Activated naive CD8-positive, alpha-beta T cell treated with anti-CD3 and anti-CD28 coated beads for 36 hours (primary cell): Measurements from ENCODE around the gene OLA1. TPM values are rescaled to one million over a fixed set of nuclear protein-coding genes. Genes with fewer than 3 reads are reported as not detected.
A peak's percentile ranks its signal among the peaks of the same experiment; 100 is the strongest.

Experiments
- DNase-seq: peaks from one replicate; pipeline ENCODE4 v3.0.0; 2021
- H3K27ac Mint-ChIP-seq: one replicate; pipeline ENCODE4 v1.8.0; 2022; ENCODE audit warnings: mild to moderate bottlenecking, moderate library complexity, mixed read lengths
- H3K27me3 Mint-ChIP-seq: one replicate; pipeline ENCODE4 v1.8.0; 2022; ENCODE audit warnings: mild to moderate bottlenecking, mixed read lengths
- H3K36me3 Mint-ChIP-seq: one replicate; pipeline ENCODE4 v1.8.0; 2021; ENCODE audit warnings: mild to moderate bottlenecking, mixed read lengths
- H3K4me1 Mint-ChIP-seq: one replicate; pipeline ENCODE4 v1.8.0; 2021; ENCODE audit warnings: mixed read lengths
- H3K4me3 Mint-ChIP-seq: one replicate; pipeline ENCODE4 v1.8.0; 2022; ENCODE audit warnings: mild to moderate bottlenecking, moderate library complexity, mixed read lengths
- H3K9me3 Mint-ChIP-seq: one replicate; pipeline ENCODE4 v1.8.0; 2022; ENCODE audit warnings: mixed read lengths
- total RNA-seq, 2 experiments: library from RNA; stranded (reverse); gene quantifications; one replicate each; pipeline ENCODE4 v1.2.3, GENCODE V29; 2021

OLA1 gene
- total RNA-seq, 2 experiments from 2014 or later: 161 to 166 TPM

DNA sequence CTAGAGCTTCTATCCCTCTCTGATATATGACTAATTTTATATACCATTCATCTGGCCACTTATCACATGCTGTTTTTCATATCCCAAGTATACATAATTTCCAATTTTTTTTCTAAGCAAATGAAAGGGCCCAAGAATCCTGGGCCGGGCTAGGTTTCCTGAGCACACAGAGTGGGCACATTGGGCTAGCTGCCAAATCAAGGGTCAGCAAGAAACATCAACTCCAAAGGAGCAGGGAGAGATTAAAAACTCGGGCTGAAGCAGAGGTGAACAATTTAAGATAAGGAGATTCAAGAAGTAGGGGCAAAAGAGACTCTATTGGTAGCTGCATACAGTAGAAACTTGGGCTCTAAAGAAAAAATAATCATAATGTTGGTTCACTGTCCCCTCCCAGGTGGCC, 39.0 kb downstream of the OLA1 start:
- Mint-ChIP-seq H3K4me3 (no peak overlapping the region), H3K4me1 (no peaks in the 10 kb centered on the region), H3K27me3 (no peaks in the 10 kb centered on the region), H3K36me3 (peaks cover 10% of the 10 kb centered on the region), H3K9me3 (no peaks in the 10 kb centered on the region), H3K27ac (no peak overlapping the region)
- DNase-seq: no peak

GRCh38 chr2:174208026-174208425, 40.3 kb downstream of the OLA1 start:
- Mint-ChIP-seq H3K9me3 (no peaks in the 10 kb centered on the region), H3K27me3 (no peaks in the 10 kb centered on the region), H3K4me3 (no peak overlapping the region), H3K27ac (no peak overlapping the region), H3K4me1 (no peaks in the 10 kb centered on the region), H3K36me3 (peaks cover 14% of the 10 kb centered on the region)
- DNase-seq: no peak

GRCh38 chr2:174205562-174205961, 42.8 kb downstream of the OLA1 start:
- H3K27ac Mint-ChIP-seq: no peak overlapping the region
- H3K4me1 Mint-ChIP-seq: no peaks in the 10 kb centered on the region

DNA sequence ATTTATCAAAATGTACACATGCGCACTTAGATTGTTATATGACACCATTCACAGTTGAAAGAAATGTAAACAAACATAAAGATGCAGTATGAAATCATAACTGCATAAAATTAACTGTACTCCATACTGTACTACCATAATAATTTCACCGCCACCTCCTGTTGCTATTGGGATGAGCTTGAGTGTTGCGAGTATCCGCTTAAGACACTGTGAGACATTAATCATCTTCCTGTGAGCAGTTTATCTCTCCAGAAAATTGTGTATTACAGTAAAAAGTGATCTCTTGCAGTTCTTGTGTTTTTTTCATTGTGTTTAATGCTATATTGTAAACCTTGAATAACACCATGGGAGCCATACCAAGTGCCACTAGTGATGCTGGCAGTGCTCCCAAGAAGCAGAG, 46.1 kb downstream of the OLA1 start:
- no peak overlapping the region for H3K4me3 Mint-ChIP-seq
- H3K9me3 Mint-ChIP-seq: no peaks in the 10 kb centered on the region
- H3K36me3 Mint-ChIP-seq: peaks cover 12% of the 10 kb centered on the region
- H3K27ac Mint-ChIP-seq: no peak overlapping the region
- no peak for DNase-seq
- no peaks in the 10 kb centered on the region for H3K27me3 Mint-ChIP-seq
- H3K4me1 Mint-ChIP-seq: no peaks in the 10 kb centered on the region

More at GRCh38 chr2:174205562-174205961, 42.8 kb downstream of the OLA1 start:
- H3K36me3 Mint-ChIP-seq: peaks cover 20% of the 10 kb centered on the region
- H3K27me3 Mint-ChIP-seq: no peaks in the 10 kb centered on the region
- H3K4me3 Mint-ChIP-seq: no peak overlapping the region
- H3K9me3 Mint-ChIP-seq: no peaks in the 10 kb centered on the region
- no peak for DNase-seq

DNA sequence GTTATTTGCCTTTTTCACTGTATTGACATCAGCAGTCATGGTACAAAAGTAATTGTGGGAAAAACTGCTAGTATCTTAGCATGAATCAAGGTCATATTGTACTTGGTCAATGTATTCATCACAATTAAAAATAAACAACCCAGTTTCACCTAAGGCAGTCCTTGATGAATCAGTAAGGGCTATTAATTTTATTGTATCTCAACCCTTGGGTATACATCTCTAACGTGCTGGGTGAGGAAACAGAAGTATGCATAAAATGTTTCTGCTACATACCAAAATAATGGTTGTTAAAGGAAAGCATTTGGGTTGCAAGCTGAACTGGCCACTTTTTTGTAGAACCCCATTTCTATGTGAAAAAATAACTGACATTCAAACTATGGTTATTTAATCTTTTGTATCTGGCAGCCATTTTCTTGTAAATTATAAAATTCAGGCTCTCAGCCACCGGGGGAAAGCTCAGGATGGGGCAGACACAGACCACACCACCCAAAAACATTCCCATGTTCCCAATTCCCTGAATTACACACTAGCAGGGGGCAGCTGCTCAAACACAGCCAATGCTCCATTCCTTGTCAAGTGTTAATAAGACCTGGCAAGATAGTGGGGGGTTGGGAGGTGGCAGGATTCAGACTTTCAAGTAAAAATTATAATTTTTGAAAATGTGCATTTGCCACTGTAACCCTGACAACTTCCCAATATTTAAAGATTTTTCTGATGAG, 49.3 kb downstream of the OLA1 start:
- no peak overlapping the region for H3K27ac Mint-ChIP-seq
- no peaks in the 10 kb centered on the region for H3K9me3 Mint-ChIP-seq
- no peaks in the 10 kb centered on the region for H3K4me1 Mint-ChIP-seq
- no peaks in the 10 kb centered on the region for H3K27me3 Mint-ChIP-seq
- H3K36me3 Mint-ChIP-seq: peaks cover 12% of the 10 kb centered on the region
- H3K4me3 Mint-ChIP-seq: no peak overlapping the region
- DNase-seq: no peak

DNA sequence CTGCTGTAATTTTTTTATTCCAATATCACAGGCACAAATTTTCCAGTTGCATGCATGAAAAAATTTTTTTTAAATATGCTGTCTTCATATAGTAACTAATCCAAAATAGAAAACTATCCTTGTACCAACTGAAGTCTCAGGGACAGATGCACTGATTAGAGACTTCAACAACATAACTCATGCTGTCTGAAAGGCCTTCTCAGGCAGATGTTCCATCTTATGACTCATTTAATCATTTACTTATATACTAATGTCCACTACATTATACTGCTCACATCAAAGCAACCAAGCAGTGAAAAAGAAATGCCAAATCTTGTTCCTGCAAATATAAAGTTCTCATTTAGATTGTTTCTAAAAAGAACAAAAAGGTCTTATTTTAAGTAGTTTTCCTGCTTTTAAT, 53.1 kb downstream of the OLA1 start:
- H3K4me1 Mint-ChIP-seq: peaks cover 2% of the 10 kb centered on the region
- no peak for DNase-seq

DNA sequence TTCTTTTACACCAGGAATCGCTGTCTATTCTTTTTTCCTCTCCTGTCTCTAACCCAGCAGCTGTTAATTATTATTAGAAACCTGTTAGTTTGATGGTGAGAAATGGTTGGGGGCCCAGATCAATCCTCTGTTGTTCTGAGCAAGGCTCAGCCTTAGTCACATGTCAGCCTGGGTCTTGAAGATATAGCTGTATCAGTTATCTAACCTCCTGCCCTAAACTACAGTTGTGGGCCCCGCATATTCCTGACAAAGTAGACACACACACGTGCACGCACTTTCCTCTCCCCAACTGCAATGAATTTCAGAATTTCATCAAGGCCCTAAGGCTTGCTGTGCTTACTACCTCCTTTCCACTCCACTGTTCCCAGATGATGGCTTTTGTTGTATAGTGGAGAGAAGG, 54.6 kb downstream of the OLA1 start:
- Mint-ChIP-seq H3K4me1 (peaks cover 8% of the 10 kb centered on the region), H3K36me3 (peaks cover 4% of the 10 kb centered on the region), H3K27me3 (no peaks in the 10 kb centered on the region), H3K27ac (no peak overlapping the region), H3K9me3 (no peaks in the 10 kb centered on the region), H3K4me3 (no peak overlapping the region)
- DNase-seq: no peak

More for the DNA sequence above, 53.1 kb downstream of the OLA1 start:
- H3K9me3 Mint-ChIP-seq: no peaks in the 10 kb centered on the region
- no peak overlapping the region for H3K4me3 Mint-ChIP-seq
- no peaks in the 10 kb centered on the region for H3K27me3 Mint-ChIP-seq
- H3K27ac Mint-ChIP-seq: no peak overlapping the region
- peaks cover 4% of the 10 kb centered on the region for H3K36me3 Mint-ChIP-seq

- H3K4me1 Mint-ChIP-seq: peaks cover 8% of the 10 kb centered on the region
- no peak overlapping the region for H3K27ac Mint-ChIP-seq
- no peaks in the 10 kb centered on the region for H3K27me3 Mint-ChIP-seq
Observed at GRCh38 chr2:174192664-174193063, 55.7 kb downstream of the OLA1 start.

GRCh38 chr2:174191342-174192074, 56.8 kb downstream of the OLA1 start:
- Mint-ChIP-seq H3K9me3 (no peaks in the 10 kb centered on the region), H3K36me3 (peaks cover 19% of the 10 kb centered on the region), H3K4me3 (no peak overlapping the region), H3K27me3 (no peaks in the 10 kb centered on the region), H3K4me1 (peaks cover 8% of the 10 kb centered on the region), H3K27ac (no peak overlapping the region)
- DNase-seq: no peak

More at GRCh38 chr2:174192664-174193063, 55.7 kb downstream of the OLA1 start:
- no peaks in the 10 kb centered on the region for H3K9me3 Mint-ChIP-seq
- no peak for DNase-seq
- H3K4me3 Mint-ChIP-seq: no peak overlapping the region
- peaks cover 9% of the 10 kb centered on the region for H3K36me3 Mint-ChIP-seq

- DNase-seq: no peak
- no peaks in the 10 kb centered on the region for H3K27me3 Mint-ChIP-seq
- H3K9me3 Mint-ChIP-seq: no peaks in the 10 kb centered on the region
- H3K27ac Mint-ChIP-seq: no peak overlapping the region
- H3K36me3 Mint-ChIP-seq: peaks cover 41% of the 10 kb centered on the region
- no peak overlapping the region for H3K4me3 Mint-ChIP-seq
- H3K4me1 Mint-ChIP-seq: peaks cover 17% of the 10 kb centered on the region
Observed at GRCh38 chr2:174184915-174185314, 63.4 kb downstream of the OLA1 start.

GRCh38 chr2:174184504-174184903, 63.8 kb downstream of the OLA1 start:
- Mint-ChIP-seq H3K27ac (no peak overlapping the region), H3K4me1 (peaks cover 14% of the 10 kb centered on the region), H3K27me3 (no peaks in the 10 kb centered on the region), H3K4me3 (no peak overlapping the region), H3K9me3 (no peaks in the 10 kb centered on the region), H3K36me3 (peaks cover 41% of the 10 kb centered on the region)
- DNase-seq: no peak

GRCh38 chr2:174183076-174183475, 65.3 kb downstream of the OLA1 start:
- Mint-ChIP-seq H3K9me3 (no peaks in the 10 kb centered on the region), H3K27me3 (no peaks in the 10 kb centered on the region), H3K36me3 (peaks cover 39% of the 10 kb centered on the region), H3K27ac (no peak overlapping the region), H3K4me1 (peaks cover 11% of the 10 kb centered on the region), H3K4me3 (no peak overlapping the region)
- no peak for DNase-seq

DNA sequence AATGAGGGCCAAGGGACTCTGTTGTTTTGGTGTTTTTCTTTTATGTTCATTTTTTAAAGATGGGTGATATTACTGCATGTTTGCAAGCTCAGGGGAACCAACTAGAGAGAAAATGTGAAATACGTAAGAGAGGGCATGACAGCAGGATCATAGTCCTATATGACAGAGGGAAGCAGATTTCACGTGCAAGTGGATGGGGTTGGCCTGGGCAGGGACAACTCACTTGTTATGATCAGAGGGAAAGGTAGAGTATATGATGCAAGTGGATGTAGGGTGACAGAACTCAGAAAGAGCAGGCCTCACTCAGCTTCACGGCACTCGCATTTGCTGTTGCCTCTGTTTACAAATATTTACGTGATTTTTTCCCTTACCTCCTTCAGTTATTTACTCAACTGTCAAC, 67.0 kb downstream of the OLA1 start:
- no peaks in the 10 kb centered on the region for H3K9me3 Mint-ChIP-seq
- H3K4me1 Mint-ChIP-seq: peaks cover 11% of the 10 kb centered on the region
- H3K36me3 Mint-ChIP-seq: peaks cover 33% of the 10 kb centered on the region
- no peaks in the 10 kb centered on the region for H3K27me3 Mint-ChIP-seq
- H3K27ac Mint-ChIP-seq: peak overlapping the region; percentile 31
- no peak for DNase-seq
- no peak overlapping the region for H3K4me3 Mint-ChIP-seq

DNA sequence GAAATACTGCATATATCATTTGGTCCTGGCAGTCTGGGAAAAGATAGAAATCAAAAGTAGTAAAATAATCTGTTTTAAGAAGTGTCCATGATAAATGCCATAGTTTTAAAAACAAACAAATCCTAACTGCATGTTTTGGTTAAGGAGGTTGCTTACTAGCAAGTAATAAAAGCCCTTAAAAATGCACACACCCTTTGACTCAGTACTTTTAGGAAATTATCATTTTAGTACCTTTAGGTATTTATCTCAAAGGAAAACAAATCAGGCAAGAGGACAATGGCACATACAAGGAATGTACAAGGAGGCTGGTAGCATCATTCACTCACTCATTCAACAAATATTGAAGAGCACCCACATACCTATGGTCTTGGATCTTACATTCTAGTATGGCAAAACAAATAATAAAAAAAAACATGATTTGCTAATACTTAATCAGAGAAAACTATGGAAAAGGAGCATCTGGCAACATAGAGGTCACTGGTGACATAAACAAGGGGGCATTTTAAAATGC, 67.6 kb downstream of the OLA1 start:
- no peak overlapping the region for H3K4me3 Mint-ChIP-seq
- peaks cover 11% of the 10 kb centered on the region for H3K4me1 Mint-ChIP-seq
- no peaks in the 10 kb centered on the region for H3K27me3 Mint-ChIP-seq
- peaks cover under 1% of the 10 kb centered on the region for H3K9me3 Mint-ChIP-seq
- no peak for DNase-seq
- peaks cover 34% of the 10 kb centered on the region for H3K36me3 Mint-ChIP-seq
- H3K27ac Mint-ChIP-seq: no peak overlapping the region

DNA sequence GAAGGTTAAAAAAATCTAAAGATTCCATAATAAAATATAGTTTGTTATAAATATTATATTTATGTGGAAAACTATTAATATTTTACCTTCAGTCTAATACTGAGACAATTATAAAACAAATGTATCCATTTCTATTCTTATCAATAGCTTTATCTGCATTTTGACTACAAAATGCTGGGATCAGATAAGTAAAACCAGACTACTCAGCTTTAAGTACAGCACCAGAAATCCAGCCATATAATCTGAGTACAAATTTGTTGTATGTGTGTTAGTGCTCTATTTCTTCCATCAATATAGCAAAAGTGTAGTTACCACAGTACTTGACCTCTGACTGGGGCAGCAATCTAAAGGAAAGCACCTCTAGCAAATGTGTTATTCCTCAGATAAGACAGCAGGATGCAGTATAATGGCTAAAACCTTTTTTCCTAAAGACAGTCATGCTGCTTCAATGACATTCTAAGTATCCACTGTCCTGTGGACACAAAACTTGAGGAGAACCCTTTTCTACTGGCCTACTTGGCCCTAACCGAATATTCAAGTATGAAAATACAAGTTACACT, 68.1 kb downstream of the OLA1 start:
- H3K9me3 Mint-ChIP-seq: peaks cover 2% of the 10 kb centered on the region
- no peaks in the 10 kb centered on the region for H3K27me3 Mint-ChIP-seq
- H3K36me3 Mint-ChIP-seq: peaks cover 38% of the 10 kb centered on the region
- no peak for DNase-seq
- no peak overlapping the region for H3K27ac Mint-ChIP-seq
- peaks cover 11% of the 10 kb centered on the region for H3K4me1 Mint-ChIP-seq
- H3K4me3 Mint-ChIP-seq: no peak overlapping the region
